GM13976 (cell line): Measurements from ENCODE around the gene MUC4.
"Not testable (repeated sequence)": the region's sequence is repeated elsewhere in the genome, so short reads cannot be mapped to it uniquely, and the experiment has no call there.

Source experiments
- DNase-seq: peaks from one replicate; pipeline ENCODE4 v3.0.0; 2012; ENCODE audit warnings: low spot score
- CTCF ChIP-seq: IDR thresholded peaks from 2 replicates; pipeline ENCODE4 v1.5.1; 2012; ENCODE audit warnings: borderline replicate concordance, mild to moderate bottlenecking; ENCODE audit not compliant: insufficient read depth; ENCODE audit errors: extremely low read depth, missing control alignments, control extremely low read depth
- in situ Hi-C: fragments of 300-500 bp; cut with MboI; formaldehyde crosslinking; loops from one replicate; pipeline ENCODE4 v1.12.0; 2022; ENCODE audit warnings: low sequenced_read_pairs, mixed read lengths, inconsistent platforms; ENCODE audit not compliant: unreplicated experiment

The MUC4 gene

GRCh38 chr3:195835791-195836190 lies 24.1 kb upstream of the MUC4 start:
- no peak for DNase-seq
- no peak for TF ChIP-seq CTCF
- in situ Hi-C loops: no loop called here

DNA sequence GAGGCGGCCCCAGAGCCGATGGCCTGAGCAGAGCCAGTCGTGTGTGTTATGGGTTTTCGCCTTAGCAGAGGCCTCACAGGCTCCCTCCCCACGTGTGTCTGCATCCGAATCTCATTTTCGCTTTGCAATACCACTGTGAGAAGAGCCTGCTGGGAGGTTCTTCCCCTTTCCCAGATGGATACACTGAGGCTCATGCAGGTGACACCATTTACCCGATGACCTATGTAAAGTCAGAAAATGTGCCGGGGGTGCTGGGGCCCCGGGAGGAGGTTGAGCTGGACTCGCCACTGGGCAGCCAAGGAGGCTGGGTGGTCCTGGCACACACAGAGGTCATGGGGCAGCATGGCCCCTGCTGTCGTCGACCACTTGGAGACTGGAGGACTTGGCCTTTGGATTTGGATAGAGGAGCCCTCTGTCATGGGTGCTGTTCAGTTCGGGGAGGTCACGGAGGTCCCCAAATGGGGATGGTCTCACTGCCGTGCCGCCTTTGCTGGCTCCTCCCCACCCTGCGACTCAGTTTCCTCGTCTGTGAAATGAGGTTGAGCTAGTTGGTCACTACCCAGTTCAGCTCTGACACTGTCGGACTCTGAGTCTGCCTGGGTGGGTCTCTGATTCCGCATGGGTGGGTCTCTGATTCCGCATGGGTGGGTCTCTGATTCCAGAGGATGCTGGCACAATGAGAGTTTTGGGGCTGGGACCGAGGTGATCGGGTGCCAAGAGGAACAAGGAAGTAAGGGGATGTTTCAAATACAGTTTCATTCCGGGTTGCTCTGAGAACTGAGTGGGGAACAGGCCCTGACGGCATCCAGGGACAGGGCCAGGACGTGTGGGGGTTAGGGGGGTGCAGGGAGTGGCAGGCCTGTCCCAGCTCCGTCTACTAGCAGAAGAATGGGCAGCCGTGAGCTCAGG lies 23.2 kb upstream of the MUC4 start:
- in situ Hi-C loops: no loop called here
- TF ChIP-seq CTCF: no peak
- DNase-seq: no peak

GRCh38 chr3:195829897-195830254 lies 18.1 kb upstream of the MUC4 start:
- in situ Hi-C loops: no loop called here
- DNase-seq: no peak
- no peak for TF ChIP-seq CTCF

DNA sequence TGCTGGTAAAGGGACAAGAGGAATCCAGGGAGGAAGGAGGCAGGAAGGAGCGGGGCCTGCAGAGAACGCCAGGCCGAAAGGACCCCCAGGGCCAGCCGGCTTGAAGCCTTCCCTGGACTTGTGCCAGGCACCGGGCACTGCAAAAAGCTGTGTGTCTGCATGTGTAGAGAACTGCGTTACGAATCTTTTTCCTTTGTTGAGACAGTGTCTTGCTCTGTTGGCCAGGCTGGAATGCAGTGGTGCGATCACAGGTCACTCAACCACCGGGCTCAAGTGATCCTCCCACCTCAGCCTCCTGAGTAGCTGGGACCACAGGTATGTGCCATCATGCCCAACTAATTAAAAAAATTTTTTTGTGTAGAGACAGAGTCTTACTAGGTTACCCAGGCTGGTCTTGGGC lies 17.0 kb upstream of the MUC4 start:
- TF ChIP-seq CTCF: no peak
- DNase-seq: no peak
- in situ Hi-C loops: no loop called here

GRCh38 chr3:195825857-195826804 lies 14.4 kb upstream of the MUC4 start:
- in situ Hi-C loops: no loop called here
- TF ChIP-seq CTCF: no peak
- no peak for DNase-seq

DNA sequence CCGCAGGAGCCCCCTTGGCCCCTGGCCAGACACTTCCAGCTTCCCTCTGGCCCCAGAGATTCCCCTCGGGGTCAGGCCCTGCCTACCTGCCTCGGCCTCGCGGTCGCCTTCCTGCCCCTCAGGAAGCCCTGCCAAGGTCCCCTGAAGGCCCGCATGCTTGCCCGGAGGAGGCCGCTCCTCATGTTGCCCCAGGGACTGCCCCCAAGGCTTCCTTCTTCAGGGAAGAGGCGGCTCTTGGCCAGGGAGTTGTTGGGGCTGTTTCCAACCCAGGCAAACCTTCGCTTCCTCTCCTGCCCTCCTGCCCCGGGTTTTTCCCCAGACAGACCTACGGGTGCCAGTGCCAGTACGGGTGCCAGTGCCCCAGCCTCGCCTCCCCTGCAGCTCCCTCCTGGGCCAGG lies 13.5 kb upstream of the MUC4 start:
- in situ Hi-C loops: no loop called here
- no peak for TF ChIP-seq CTCF
- no peak for DNase-seq

- DNase-seq, in situ Hi-C loops: not testable (repeated sequence)
Measured at GRCh38 chr3:195824425-195825190, 12.9 kb upstream of the MUC4 start.
